ENCODE data around the gene LRWD1.
"Not testable (repeated sequence)": the region's sequence is repeated elsewhere in the genome, so short reads cannot be mapped to it uniquely, and the experiment has no call there.

The LRWD1 gene

GRCh38 chr7:102444961-102445673, 19.7 kb upstream of the LRWD1 start:
- no peak for DNase-seq (ENCODE audit: low read depth in 3 of 3)

- no peak for DNase-seq (ENCODE audit: low read depth in 3 of 3)
Measured at GRCh38 chr7:102445674-102446071, 19.1 kb upstream of the LRWD1 start.

DNA sequence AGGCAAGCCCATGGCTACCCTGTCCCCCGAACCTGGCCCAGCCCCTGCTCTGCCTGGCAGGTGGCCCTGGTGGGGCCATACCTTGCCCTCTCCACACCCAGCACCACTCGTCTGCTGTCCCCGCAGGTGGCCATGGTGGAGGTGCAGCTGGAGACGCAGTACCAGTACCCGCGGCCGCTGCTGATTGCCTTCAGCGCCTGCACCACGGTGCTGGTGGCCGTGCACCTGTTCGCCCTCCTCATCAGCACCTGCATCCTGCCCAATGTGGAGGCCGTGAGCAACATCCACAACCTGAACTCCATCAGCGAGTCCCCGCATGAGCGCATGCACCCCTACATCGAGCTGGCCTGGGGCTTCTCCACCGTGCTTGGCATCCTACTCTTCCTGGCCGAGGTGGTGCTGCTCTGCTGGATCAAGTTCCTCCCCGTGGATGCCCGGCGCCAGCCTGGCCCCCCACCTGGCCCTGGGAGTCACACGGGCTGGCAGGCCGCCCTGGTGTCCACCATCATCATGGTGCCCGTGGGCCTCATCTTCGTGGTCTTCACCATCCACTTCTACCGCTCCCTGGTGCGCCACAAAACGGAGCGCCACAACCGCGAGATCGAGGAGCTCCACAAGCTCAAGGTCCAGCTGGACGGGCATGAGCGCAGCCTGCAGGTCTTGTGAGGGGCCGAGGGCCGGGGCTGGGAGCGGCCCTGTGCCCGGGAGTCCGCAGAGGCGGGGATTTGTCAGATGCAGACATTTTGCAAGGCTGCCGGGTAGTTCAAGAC, 18.2 kb upstream of the LRWD1 start:
- no peak for DNase-seq (ENCODE audit: low read depth in 3 of 3)

DNA sequence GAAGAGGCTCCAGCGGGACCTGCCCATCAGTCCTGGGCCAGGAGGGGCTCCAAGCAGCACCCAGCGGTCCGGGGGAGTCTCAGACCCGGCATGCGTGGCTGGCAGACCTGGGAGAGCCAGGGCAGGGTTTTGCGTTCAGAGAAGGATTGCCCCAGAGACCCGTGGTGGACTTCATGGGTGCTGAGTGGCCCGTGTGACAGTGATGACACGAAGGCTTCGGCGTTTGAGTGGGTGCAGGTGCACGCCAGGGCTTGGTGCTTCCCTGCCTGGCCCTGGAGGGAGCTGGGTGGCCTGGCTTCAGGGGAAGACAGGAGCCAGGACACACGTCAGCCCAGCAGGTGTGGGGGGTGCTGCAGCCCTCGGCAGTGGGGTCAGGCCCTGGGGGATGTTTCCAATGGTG, 17.5 kb upstream of the LRWD1 start:
- no peak for DNase-seq (ENCODE audit: low read depth in 3 of 3)

- DNase-seq (ENCODE audit: low read depth in 3 of 3), result no peak
Measured at GRCh38 chr7:102449136-102449535, 15.6 kb upstream of the LRWD1 start.

DNA sequence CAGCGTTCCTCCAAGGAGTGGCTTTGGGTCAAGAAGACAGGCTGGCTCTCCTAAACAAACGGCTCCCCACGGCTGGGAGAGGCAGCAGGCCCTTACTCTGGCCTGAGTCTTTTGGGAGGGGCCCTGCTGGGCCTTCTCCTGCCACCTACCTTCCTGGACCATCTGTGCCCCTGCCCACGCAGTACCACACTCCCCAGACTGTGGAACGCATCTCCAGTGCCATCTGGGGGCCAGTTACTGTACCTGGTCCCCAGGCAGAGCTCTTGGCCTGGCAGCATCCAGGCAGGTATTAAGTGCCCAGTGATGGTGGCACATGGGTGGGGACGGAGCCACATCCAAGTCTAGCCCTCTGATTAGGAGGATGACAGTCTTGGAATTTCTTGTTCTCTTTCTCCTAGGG, 14.5 kb upstream of the LRWD1 start:
- DNase-seq (ENCODE audit: low read depth in 3 of 3), result peak in 1 of 3 donors; percentile 34

GRCh38 chr7:102451371-102452054, 13.3 kb upstream of the LRWD1 start:
- DNase-seq (ENCODE audit: low read depth in 3 of 3), result no peak

- no peak for DNase-seq (ENCODE audit: low read depth in 3 of 3)
Measured at GRCh38 chr7:102452451-102452850, 12.3 kb upstream of the LRWD1 start.

DNA sequence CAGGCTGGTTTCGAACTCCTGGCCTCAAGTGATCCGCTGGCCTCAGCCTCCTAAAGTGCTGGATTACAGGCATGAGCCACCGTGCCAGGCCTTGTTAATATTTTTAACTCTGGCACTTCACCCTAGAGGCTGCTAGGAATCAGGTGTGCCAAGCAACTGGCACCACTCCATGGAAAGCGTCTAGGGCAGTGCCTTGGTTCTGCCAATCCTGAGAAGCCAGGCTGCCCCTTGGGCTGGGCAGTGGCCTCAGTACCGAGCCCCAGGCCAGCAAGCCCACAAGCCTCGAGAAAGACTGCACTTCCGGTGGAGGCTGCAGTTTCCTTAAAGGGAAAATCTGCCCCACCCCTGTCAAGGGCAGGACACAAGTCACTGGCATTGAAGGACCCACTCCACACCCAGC, 11.5 kb upstream of the LRWD1 start:
- DNase-seq (ENCODE audit: low read depth in 3 of 3), result no peak

DNA sequence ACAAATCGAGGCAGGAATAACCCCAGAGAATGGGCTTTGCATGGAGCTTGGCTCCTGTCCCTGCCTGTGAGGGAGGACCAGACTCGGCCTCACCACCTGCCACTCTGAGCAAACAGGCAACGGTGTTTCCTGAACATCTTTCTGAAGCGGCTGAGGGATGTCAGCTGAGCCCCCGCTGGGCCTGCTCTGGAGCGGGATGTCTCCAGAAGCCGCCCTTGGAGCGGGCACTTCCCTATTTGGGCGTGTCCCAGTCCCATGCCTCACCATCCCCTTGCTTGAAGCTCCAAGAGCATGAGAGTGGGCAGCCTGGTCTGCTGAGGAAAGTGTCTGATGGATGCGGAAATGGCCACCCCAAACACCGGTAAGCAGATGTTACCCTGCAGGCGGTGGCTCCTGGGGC, 10.3 kb upstream of the LRWD1 start:
- no peak for DNase-seq (ENCODE audit: low read depth in 3 of 3)

DNA sequence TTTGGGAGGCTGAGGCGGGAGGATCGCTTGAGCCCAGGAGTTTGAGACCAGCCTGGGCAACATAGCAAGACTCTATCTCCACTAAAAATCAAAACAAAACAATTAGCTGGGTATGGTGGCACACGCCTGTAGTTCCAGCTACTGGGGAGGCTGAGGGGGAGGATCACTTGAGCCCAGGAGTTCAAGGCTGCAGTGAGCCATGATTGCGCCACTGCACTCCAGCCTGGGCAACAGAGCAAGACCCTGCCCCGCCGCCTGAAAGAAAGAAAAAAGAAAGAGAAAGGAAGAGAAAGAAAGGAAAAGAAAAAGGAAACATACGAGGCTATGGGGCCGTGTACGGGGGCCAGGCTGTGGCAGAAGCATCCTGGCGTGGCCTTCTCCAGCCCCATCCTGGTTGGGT, 9.9 kb upstream of the LRWD1 start:
- DNase-seq (ENCODE audit: low read depth in 3 of 3), result not testable (repeated sequence)

GRCh38 chr7:102455596-102455995, 9.2 kb upstream of the LRWD1 start:
- no peak for DNase-seq (ENCODE audit: low read depth in 3 of 3)

DNA sequence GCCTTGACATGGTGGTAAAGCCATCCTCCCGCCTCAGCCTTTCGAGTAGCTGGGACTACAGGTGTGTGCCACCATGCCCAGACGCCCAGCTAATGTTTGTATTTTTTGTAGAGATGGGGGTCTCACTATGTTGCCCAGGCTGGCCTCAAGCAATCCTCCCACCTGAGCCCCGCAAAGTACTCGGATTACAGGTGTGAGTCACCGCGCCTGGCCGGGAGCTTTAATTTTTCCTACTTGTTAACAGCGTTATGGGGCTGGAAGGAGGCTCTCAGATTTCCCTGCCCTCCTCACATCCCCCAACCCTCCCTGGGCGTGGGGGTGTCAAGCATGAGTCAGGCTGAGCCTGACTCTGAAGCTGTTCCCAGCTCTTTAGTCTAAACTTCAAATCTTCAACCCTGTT, 8.5 kb upstream of the LRWD1 start:
- no peak for DNase-seq (ENCODE audit: low read depth in 3 of 3)

GRCh38 chr7:102457352-102457924, 7.3 kb upstream of the LRWD1 start:
- no peak for DNase-seq (ENCODE audit: low read depth in 3 of 3)

GRCh38 chr7:102459221-102459844, 5.5 kb upstream of the LRWD1 start:
- no peak for DNase-seq (ENCODE audit: low read depth in 3 of 3)

DNA sequence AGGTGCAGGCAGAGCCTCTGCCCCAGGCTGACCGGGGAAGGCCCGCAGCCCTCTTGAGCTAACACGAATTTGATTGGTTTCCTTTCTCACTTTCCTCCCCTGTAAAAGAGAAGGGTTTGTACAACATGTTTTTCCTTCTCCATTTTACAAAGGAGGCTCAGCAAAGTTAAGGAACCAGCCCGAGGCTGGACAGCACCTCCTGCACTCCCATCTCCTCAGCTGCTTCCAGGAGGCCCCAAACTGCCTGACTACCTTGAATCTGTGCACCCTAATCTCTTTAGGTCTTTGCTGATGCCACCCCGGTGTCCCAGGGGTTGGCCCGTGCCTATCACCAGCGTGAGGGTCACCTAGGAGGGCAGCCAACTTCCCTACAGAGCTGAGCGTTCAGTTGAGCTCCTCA, 4.3 kb upstream of the LRWD1 start:
- DNase-seq (ENCODE audit: low read depth in 3 of 3), result no peak

GRCh38 chr7:102463841-102464576, 775 bp upstream of the LRWD1 start:
- no peak for DNase-seq (ENCODE audit: low read depth in 3 of 3)

DNA sequence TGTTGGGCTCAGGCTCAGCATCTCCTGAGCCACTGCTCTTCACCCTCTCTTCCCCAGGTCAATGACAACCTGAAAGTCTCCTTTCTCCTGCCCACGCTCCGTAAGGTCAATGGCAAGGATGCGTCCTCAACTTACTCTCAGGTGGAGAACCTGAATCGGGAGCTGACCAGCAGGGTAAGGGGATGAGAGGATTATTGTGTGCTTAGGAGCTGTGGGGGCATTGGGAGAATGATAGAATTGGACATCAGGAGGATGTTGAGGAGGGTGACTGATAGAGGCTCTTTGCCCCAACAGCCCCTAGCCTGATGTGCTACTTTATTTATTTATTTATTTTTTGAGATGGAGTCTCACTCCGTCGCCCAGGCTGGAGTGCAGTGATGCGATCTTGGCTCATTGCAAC, 1.3 kb downstream of the LRWD1 start:
- no peak for DNase-seq (ENCODE audit: low read depth in 3 of 3)

GRCh38 chr7:102467581-102468477, 3.0 kb downstream of the LRWD1 start:
- no peak for DNase-seq (ENCODE audit: low read depth in 3 of 3)
